H1 (cell line): ENCODE measurements around the gene MT2A.

Experiments
- CEBPB ChIP-seq: IDR thresholded peaks from 2 replicates; pipeline ENCODE4 v1.6.1; 2012; ENCODE audit warnings: low read depth, low read length
- CTCF ChIP-seq, 3 experiments: IDR thresholded peaks; 1 replicate in 2 of 3; 2 replicates in 1 of 3; pipeline versions ENCODE4 v1.5.1 to v1.6.1; 2011; ENCODE audit warnings: low read length in 3 of 3, mild to moderate bottlenecking in 3 of 3, inconsistent platforms in 2 of 3, low read depth in 1 of 3, moderate library complexity in 1 of 3; ENCODE audit not compliant: insufficient read depth in 1 of 3; ENCODE audit errors: control extremely low read depth in 1 of 3
- EGR1 ChIP-seq: IDR thresholded peaks from 2 replicates; pipeline ENCODE4 v1.6.1; 2011; ENCODE audit warnings: low read depth, low read length, borderline replicate concordance
- EZH2 ChIP-seq: fragments of 200-600 bp; sonication (generic); IDR thresholded peaks from 2 replicates; pipeline ENCODE4 v1.7.1; 2012; ENCODE audit warnings: low read depth, mild to moderate bottlenecking, moderate library complexity, low read length, inconsistent platforms; ENCODE audit not compliant: severe bottlenecking
- RXRA ChIP-seq: IDR thresholded peaks from 2 replicates; pipeline ENCODE4 v1.6.1; 2011; ENCODE audit warnings: low read depth, mild to moderate bottlenecking, low read length, moderate library complexity; ENCODE audit not compliant: insufficient read depth
- SIN3A ChIP-seq, 2 experiments: IDR thresholded peaks in 1 of 2; conservative IDR thresholded peaks in 1 of 2; 2 replicates each; pipeline ENCODE4 v1.6.1; 2011 to 2012; ENCODE audit warnings: low read length in 2 of 2, improper control_type of control experiment in 1 of 2, low read depth in 1 of 2, mild to moderate bottlenecking in 1 of 2
- SRF ChIP-seq: IDR thresholded peaks from 2 replicates; pipeline ENCODE4 v1.6.1; 2011; ENCODE audit warnings: mild to moderate bottlenecking, low read depth, low read length, moderate library complexity
- SUZ12 ChIP-seq: fragments of 200-600 bp; sonication (generic); IDR thresholded peaks from 2 replicates; pipeline ENCODE4 v1.6.1; 2012; ENCODE audit warnings: mild to moderate bottlenecking, inconsistent platforms, low read length, moderate library complexity, mixed read lengths
- TAF1 ChIP-seq: IDR thresholded peaks from 2 replicates; pipeline ENCODE4 v1.6.1; 2011; ENCODE audit warnings: mild to moderate bottlenecking, low read depth, low read length
- YY1 ChIP-seq: IDR thresholded peaks from 2 replicates; pipeline ENCODE4 v1.6.1; 2011; ENCODE audit warnings: low read depth, mild to moderate bottlenecking, low read length

DNA sequence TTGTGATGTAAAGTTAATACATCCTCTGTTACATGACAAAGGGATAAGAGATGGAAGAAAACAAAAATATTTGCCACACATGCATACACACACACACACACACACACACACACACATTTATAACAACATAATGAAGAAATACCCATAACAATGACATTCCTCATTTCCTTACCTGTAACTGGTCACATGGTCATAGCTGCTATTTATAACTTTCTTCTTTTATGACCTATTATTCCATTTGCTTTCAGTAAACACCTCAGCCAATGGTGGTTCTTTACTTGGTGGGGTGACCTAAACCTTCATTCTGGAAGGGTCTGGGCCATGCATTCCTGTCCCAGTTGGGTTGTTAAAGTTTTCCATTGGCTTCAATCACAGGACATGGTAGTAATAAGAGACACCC, 5.3 kb downstream of the MT2A start:
- TF ChIP-seq SUZ12 (no peak), SRF (no peak), YY1 (no peak), SIN3A (conservative IDR thresholded peaks at IDR 0.05 in 1 of 2, IDR thresholded peaks at IDR 0.05 in 1 of 2; ENCODE audit: low read depth in 1 of 2, low read length in 2 of 2) (no peak), CTCF (IDR thresholded peaks at IDR 0.05; ENCODE audit: control extremely low read depth in 1 of 3, insufficient read depth in 1 of 3, low read depth in 1 of 3, low read length in 3 of 3) (no peak), CEBPB (no peak), RXRA (no peak), TAF1 (no peak), EZH2 (no peak), EGR1 (no peak)
